ENCODE results near the gene TRRAP. TPM values are rescaled to one million over a fixed set of nuclear protein-coding genes. Genes with fewer than 3 reads are reported as not detected.

Gene TRRAP
- total RNA-seq, 1 experiment from 2014 or later, result 55.4 TPM

DNA sequence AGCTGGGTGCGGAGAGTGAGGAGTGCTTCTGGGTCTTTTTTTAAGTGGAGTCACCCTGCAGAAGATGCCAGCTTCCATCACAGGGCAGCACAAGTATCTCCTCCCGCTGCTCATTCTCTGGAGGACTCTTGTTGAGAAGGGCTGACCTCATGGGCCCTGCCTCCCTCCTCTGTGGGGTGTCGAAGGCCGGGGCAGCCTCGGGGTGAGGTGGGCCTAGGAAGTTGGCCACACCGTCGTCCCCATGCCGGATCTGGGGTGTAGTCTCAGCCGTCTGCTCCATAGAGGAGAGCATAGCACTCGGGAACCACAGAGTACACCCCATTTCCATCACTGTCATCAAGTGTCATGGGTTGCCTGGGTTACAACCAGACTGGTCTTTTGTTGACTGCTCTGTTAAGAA lies 85.0 kb downstream of the TRRAP start:
- ChIA-PET CTCF (no interaction called here), POLR2A (no interaction called here)
- no peak for DNase-seq
- intact Hi-C loops (cut with micrococcal nuclease; ENCODE audit: unreplicated experiment), result no loop called here
- H3K27me3 Mint-ChIP-seq (ENCODE audit: insufficient read depth, unreplicated experiment), result no peaks in the 10 kb centered on the region
- no peak overlapping the region for H3K27ac Mint-ChIP-seq (ENCODE audit: unreplicated experiment)
- H3K4me3 ChIP-seq (ENCODE audit: low read depth, low read length), result no peak overlapping the region
- no peaks in the 10 kb centered on the region for H3K9me3 Mint-ChIP-seq (ENCODE audit: unreplicated experiment)
- H3K27me3 ChIP-seq (replicated peaks; ENCODE audit: control insufficient read depth, insufficient read depth, low read length), result no peaks in the 10 kb centered on the region
- H3K4me1 ChIP-seq, result no peaks in the 10 kb centered on the region
- no TSS peak for BruUV-seq (replicated peaks)
- no peaks in the 10 kb centered on the region for H3K9me3 ChIP-seq
- TF ChIP-seq, protein P1, sequence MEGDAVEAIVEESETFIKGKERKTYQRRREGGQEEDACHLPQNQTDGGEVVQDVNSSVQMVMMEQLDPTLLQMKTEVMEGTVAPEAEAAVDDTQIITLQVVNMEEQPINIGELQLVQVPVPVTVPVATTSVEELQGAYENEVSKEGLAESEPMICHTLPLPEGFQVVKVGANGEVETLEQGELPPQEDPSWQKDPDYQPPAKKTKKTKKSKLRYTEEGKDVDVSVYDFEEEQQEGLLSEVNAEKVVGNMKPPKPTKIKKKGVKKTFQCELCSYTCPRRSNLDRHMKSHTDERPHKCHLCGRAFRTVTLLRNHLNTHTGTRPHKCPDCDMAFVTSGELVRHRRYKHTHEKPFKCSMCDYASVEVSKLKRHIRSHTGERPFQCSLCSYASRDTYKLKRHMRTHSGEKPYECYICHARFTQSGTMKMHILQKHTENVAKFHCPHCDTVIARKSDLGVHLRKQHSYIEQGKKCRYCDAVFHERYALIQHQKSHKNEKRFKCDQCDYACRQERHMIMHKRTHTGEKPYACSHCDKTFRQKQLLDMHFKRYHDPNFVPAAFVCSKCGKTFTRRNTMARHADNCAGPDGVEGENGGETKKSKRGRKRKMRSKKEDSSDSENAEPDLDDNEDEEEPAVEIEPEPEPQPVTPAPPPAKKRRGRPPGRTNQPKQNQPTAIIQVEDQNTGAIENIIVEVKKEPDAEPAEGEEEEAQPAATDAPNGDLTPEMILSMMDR (IDR thresholded peaks at IDR 0.05; ENCODE audit: insufficient read depth in 1 of 2, low read depth in 1 of 2, low read length in 1 of 2, severe bottlenecking in 1 of 2, unreplicated experiment in 1 of 2), result no peak
- H3K36me3 ChIP-seq (ENCODE audit: control insufficient read depth, insufficient read depth, low read length), result peaks cover 2% of the 10 kb centered on the region
- no peaks in the 10 kb centered on the region for H3K4me1 Mint-ChIP-seq (ENCODE audit: low read depth, unreplicated experiment)
- peaks cover 86% of the 10 kb centered on the region for H3K36me3 Mint-ChIP-seq (ENCODE audit: insufficient read depth, unreplicated experiment)
- H3K4me3 Mint-ChIP-seq (ENCODE audit: unreplicated experiment), result no peak overlapping the region

DNA sequence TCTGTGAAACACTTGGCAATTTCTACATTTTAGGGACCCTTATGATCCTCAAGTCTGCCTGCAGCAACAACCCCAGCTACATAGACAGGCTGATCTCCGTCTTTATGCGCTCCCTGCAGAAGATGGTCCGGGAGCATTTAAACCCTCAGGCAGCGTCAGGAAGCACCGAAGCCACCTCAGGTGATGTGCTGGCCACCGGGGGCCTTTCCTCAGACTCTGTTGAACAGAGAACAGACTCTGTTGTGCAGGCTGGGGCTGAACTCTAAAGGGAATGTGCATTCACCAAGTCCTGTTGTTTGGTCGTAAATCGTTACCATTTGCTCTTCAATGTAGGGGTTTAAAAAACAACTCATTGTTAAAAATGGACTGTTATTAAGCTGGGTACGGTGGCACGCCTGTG lies 86.3 kb downstream of the TRRAP start:
- POLR2A ChIA-PET, result no interaction called here
- H3K36me3 Mint-ChIP-seq (ENCODE audit: insufficient read depth, unreplicated experiment), result peaks cover 87% of the 10 kb centered on the region
- no peaks in the 10 kb centered on the region for H3K27me3 Mint-ChIP-seq (ENCODE audit: insufficient read depth, unreplicated experiment)
- TF ChIP-seq, protein P1 (IDR thresholded peaks at IDR 0.05; ENCODE audit: insufficient read depth in 1 of 2, low read depth in 1 of 2, low read length in 1 of 2, severe bottlenecking in 1 of 2, unreplicated experiment in 1 of 2), result no peak
- Histone ChIP-seq H3K9me3 (no peaks in the 10 kb centered on the region), H3K4me1 (no peaks in the 10 kb centered on the region), H3K4me3 (ENCODE audit: low read depth, low read length) (no peak overlapping the region), H3K27me3 (replicated peaks; ENCODE audit: control insufficient read depth, insufficient read depth, low read length) (no peaks in the 10 kb centered on the region), H3K36me3 (ENCODE audit: control insufficient read depth, insufficient read depth, low read length) (peaks cover 2% of the 10 kb centered on the region; the same call in 1 of the 2 replicates)
- no TSS peak for BruUV-seq (replicated peaks)
- H3K4me3 Mint-ChIP-seq (ENCODE audit: unreplicated experiment), result no peak overlapping the region
- no peak for DNase-seq
- intact Hi-C loops (cut with micrococcal nuclease; ENCODE audit: unreplicated experiment), result no loop called here
- H3K9me3 Mint-ChIP-seq (ENCODE audit: unreplicated experiment), result no peaks in the 10 kb centered on the region
- H3K27ac Mint-ChIP-seq (ENCODE audit: unreplicated experiment), result no peak overlapping the region
- no peaks in the 10 kb centered on the region for H3K4me1 Mint-ChIP-seq (ENCODE audit: low read depth, unreplicated experiment)
- CTCF ChIA-PET, result no interaction called here

DNA sequence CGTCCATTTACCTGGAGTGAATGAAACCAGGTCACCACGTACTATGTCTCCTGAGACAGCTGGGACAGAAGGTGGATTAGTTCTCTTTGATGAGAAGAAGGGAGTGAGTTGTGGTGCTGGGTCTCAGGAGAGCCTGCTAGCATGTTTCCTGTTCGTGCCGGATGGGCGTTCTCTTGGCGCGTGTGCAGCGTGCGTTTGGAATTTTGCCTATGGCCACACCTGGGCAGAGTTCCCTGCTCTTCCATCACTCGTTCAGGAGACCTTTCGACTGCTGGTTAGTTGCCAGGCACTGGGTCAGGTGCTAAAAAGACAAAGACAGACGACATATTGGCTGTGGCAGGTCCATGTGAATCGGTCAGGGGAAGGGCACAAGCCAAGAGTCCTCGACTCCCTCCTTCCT lies 90.3 kb downstream of the TRRAP start:
- no peak overlapping the region for H3K27ac Mint-ChIP-seq (ENCODE audit: unreplicated experiment)
- BruUV-seq (replicated peaks), result no TSS peak
- Histone ChIP-seq H3K36me3 (ENCODE audit: control insufficient read depth, insufficient read depth, low read length) (peaks cover 2% of the 10 kb centered on the region; the same call in 1 of the 2 replicates), H3K4me1 (no peaks in the 10 kb centered on the region), H3K27me3 (replicated peaks; ENCODE audit: control insufficient read depth, insufficient read depth, low read length) (no peaks in the 10 kb centered on the region), H3K4me3 (ENCODE audit: low read depth, low read length) (no peak overlapping the region), H3K9me3 (no peaks in the 10 kb centered on the region)
- POLR2A ChIA-PET, result no interaction called here
- no peaks in the 10 kb centered on the region for H3K27me3 Mint-ChIP-seq (ENCODE audit: insufficient read depth, unreplicated experiment)
- H3K4me1 Mint-ChIP-seq (ENCODE audit: low read depth, unreplicated experiment), result no peaks in the 10 kb centered on the region
- CTCF ChIA-PET, result no interaction called here
- TF ChIP-seq, protein P1 (IDR thresholded peaks at IDR 0.05; ENCODE audit: insufficient read depth in 1 of 2, low read depth in 1 of 2, low read length in 1 of 2, severe bottlenecking in 1 of 2, unreplicated experiment in 1 of 2), result no peak
- H3K9me3 Mint-ChIP-seq (ENCODE audit: unreplicated experiment), result no peaks in the 10 kb centered on the region
- intact Hi-C loops (cut with micrococcal nuclease; ENCODE audit: unreplicated experiment), result no loop called here
- no peak overlapping the region for H3K4me3 Mint-ChIP-seq (ENCODE audit: unreplicated experiment)
- H3K36me3 Mint-ChIP-seq (ENCODE audit: insufficient read depth, unreplicated experiment), result peaks cover 91% of the 10 kb centered on the region
- no peak for DNase-seq
